OCI-LY7 (cell line): Measurements from ENCODE around the gene TRMT61A.

Experiments
- CTCF ChIP-seq: fragments of 200-600 bp; sonication (generic); conservative IDR thresholded peaks from 2 replicates; pipeline ENCODE4 v1.5.1; 2014; ENCODE audit warnings: mild to moderate bottlenecking, antibody characterized with exemption, low read length, moderate library complexity, mixed read lengths
- EZH2phosphoT487 ChIP-seq: fragments of 200-600 bp; sonication (generic); IDR thresholded peaks from 2 replicates; pipeline ENCODE4 v1.6.1; 2018; ENCODE audit warnings: low read depth, borderline replicate concordance, mild to moderate bottlenecking, mixed run types, antibody characterized with exemption, low read length, moderate library complexity, mixed read lengths

- TF ChIP-seq CTCF: no peak
- no peak for TF ChIP-seq EZH2phosphoT487
Measured at GRCh38 chr14:103527408-103528145, 1.4 kb upstream of the TRMT61A start.
